KOPT-K1 (cell line): ENCODE measurements around the gene CCDC196.

ENCODE experiments used
- H3K27ac ChIP-seq: fragments of 200-600 bp; sonication (generic); 2 replicates; pipeline ENCODE4 v1.5.1; 2016; ENCODE audit warnings: antibody characterized with exemption, mild to moderate bottlenecking, low read depth, low read length; ENCODE audit not compliant: poor library complexity, severe bottlenecking
- H3K36me3 ChIP-seq: fragments of 200-600 bp; sonication (generic); 2 replicates; pipeline ENCODE4 v1.5.1; 2017; ENCODE audit warnings: antibody characterized with exemption, mild to moderate bottlenecking, low read length, moderate library complexity; ENCODE audit not compliant: insufficient read depth
- H3K9me3 ChIP-seq: fragments of 200-600 bp; sonication (generic); 2 replicates; pipeline ENCODE4 v1.5.1; 2017; ENCODE audit warnings: antibody characterized with exemption, low read length, mild to moderate bottlenecking; ENCODE audit not compliant: insufficient read depth, poor library complexity, severe bottlenecking

Gene CCDC196, protein sequence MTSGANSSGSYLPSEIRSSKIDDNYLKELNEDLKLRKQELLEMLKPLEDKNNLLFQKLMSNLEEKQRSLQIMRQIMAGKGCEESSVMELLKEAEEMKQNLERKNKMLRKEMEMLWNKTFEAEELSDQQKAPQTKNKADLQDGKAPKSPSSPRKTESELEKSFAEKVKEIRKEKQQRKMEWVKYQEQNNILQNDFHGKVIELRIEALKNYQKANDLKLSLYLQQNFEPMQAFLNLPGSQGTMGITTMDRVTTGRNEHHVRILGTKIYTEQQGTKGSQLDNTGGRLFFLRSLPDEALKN

DNA sequence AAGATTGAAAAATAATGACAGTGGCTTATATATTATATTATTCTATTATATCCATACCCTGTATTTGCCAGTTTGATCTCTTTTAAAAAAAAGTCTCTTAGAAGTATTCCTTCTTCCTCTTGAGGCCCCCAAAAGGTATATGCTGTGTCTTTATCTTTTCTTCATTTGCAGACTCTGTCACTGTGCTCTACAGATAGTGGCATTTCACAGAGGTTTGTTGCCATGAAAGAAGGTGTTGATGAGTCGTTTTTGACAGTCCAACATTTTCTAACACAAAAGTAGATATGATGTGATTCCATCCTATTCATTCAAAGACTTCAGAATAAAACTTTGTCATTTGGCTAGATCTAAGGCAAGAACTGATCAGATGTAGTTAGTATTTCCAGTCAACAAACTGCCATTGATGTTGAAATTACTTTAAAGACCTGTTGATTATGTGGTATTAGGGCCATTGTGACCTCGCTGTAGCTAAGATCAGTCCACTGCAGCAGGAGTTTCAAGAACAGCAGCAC, at the start of gene CCDC196:
CCDC196 (plus strand) TSS at position 462 of the 512 bp plus-strand sequence. CDS start 132 bp downstream, outside the sequence.
- Histone ChIP-seq H3K9me3 (no peaks in the 10 kb centered on the region), H3K36me3 (no peaks in the 10 kb centered on the region), H3K27ac (no peak within 1 kb of the TSS)

DNA sequence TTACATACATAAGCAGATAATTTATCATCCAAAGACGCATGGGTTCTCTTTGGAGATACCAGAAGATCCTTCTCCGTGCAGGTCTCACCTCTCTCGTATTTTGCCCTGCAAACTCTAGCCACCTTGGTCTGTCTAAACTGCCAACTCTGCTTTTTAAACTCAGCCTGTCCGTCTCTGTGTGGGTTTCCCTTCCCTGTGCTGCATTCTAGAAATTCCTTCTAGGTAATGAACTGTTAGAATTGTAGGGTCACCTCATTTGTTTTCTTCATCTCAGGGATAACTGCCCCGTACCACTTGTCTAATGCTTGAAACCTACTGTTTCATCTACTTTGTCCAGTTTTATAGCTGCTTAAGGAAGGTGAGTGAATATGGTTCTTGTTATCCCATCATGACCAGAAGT, 45.4 kb upstream of the CCDC196 start:
- H3K36me3 ChIP-seq: no peaks in the 10 kb centered on the region
- no peak overlapping the region for H3K27ac ChIP-seq
- peaks cover 7% of the 10 kb centered on the region for H3K9me3 ChIP-seq

DNA sequence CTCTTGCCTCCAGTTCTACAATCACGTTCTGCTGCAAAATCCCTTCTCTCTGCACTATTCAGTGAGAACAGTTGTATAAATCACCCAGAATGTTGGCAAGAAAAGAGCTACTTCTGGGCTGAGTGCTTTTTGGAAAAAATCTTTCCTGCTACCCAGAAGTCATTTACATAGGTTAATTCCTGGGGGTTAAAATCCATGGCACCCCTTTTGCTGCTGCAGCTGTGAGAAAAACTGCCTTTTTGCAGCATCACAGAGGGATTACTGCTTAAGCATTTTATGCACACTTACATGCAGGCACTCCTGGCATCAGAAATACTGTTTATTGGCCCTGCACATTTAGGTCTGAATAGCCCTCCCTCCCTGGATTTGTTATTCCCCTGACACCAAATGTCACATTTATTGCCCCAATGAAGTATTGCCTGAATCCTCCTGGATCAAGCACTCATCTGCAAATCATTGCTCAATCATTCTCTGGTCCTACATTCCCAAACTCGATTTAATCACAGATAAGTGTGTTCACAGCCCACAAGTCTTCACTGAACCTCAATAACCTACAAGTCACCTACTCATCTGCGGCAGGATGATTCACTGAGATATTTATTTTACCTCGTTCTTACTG, 43.1 kb upstream of the CCDC196 start:
- Histone ChIP-seq H3K27ac (no peak overlapping the region), H3K36me3 (no peaks in the 10 kb centered on the region), H3K9me3 (peaks cover 7% of the 10 kb centered on the region)

DNA sequence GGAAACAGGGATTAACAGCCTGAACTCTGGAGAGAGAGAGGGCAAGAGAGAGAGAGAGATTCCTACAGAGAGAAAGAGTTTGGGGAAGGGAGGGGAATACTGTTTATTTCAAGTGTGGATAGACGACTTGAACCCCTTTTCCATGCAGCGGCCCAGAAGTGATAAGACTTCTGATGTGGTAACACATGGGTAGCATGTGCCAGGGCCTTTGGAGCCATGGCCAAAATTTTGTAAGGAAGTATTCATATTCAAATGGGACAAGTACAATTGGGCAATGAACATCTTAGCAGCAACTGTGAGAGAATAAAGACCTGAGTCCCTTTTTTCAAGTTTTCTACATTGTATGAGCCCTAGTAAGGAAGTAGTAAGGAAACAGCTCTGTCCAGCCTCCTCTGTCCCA, 42.4 kb upstream of the CCDC196 start:
- Histone ChIP-seq H3K36me3 (no peaks in the 10 kb centered on the region), H3K27ac (no peak overlapping the region), H3K9me3 (peaks cover 7% of the 10 kb centered on the region)

DNA sequence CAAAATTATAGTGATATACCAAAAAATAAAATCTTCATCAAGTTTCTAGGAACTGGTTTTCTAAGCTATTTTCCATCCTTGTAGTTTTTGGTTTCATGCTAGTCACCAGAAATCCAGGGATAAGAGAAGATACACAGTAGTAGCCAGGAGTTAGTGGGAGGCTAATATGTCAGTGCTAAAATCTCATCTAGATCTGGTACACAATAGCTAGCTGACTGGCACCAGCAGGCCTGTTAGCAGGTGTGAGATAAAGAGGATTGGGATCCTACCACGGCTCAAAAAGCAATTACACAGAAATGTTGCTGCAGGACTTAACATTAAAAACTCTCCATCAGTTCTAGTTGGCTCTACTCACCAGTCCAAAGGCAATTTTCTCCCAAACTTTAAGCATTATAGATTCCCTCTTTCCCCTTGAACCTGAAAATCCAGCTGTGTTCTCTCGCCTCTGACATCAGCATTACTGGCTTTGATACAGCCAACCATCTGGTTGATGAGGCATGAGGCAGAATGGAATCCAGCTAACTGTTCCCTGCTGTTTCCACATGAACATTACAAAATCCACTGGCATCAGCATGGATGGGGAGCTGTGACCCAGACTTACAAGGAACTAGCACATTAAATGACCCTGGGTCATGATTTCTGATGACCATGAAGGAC, 41.8 kb upstream of the CCDC196 start:
- H3K27ac ChIP-seq: no peak overlapping the region
- H3K36me3 ChIP-seq: no peaks in the 10 kb centered on the region
- peaks cover 6% of the 10 kb centered on the region for H3K9me3 ChIP-seq

DNA sequence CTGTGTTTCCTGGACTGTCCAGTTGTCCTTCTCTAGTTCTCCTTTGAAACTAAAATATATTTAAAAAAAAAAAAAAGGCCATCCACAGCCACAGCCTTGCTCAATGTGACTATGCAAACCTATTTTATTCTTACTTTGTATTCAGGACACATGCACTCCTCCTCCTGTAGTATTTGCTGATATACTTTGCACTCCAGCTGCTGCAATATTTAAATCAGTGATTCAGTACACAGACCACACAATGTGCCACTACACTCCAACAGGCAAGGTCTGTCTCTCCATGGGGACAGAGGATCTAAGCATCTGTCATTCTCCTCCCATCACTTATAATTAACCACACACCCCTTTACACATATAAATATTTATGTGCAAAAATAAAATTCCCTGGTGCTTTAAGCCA, 40.2 kb upstream of the CCDC196 start:
- Histone ChIP-seq H3K27ac (no peak overlapping the region), H3K9me3 (no peaks in the 10 kb centered on the region), H3K36me3 (no peaks in the 10 kb centered on the region)

DNA sequence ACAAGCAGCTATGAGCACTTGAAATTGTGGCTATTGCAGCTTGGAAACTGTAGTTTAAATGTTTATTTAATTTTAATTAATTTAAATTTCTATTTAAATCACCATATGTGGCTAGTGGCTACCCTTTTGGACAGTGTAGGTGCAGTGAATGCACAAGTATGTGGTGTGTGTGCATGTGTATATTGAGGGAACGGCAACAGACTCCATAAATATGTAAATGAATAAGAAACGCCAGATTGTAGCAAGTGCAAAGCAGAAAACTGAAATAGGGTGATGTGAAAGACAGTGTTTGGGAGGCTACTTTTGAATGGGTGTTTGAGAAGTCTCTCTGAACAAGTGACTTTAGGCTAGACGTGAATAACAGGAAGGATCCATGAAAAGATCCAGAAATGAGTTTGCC, 32.7 kb upstream of the CCDC196 start:
- no peak overlapping the region for H3K27ac ChIP-seq
- no peaks in the 10 kb centered on the region for H3K9me3 ChIP-seq
- no peaks in the 10 kb centered on the region for H3K36me3 ChIP-seq

DNA sequence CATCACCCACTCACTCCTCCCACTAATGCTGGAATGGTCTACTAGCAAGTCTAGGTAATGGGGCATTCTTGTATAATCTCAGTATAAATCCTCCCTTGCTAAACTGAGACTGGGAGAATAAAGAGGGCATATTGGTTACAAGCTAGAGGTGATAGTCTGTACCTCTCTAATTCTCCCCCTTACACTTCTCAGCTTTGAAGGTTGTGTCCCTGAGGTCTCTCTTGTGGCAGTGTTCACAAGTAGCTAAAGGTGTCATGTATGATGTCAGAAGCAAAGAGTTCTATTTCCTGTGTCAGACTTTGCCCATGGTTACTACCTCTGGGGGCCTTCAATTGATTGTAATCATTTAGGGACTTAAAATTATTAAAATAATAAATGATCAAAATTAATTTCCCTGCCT, 26.6 kb upstream of the CCDC196 start:
- Histone ChIP-seq H3K36me3 (no peaks in the 10 kb centered on the region), H3K27ac (no peak overlapping the region), H3K9me3 (no peaks in the 10 kb centered on the region)

DNA sequence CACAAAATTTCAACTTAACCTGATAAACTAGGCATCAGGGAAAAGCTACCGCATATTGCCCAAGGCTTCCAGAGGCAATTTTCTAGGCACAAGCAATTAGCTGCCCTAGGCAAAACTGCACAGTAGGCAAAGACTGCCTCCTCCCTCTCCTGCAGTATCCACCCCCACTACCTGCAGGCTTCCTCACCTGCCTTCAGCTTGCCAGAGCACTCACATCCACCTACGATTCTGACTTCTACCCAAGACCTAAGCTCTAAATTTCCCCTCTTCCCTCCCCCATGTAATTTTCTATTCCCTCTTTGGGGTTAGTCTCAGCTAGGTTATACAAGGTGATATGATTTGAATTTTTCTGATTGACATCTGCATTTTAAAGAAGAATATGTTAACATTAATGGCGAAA, 21.9 kb upstream of the CCDC196 start:
- Histone ChIP-seq H3K27ac (no peak overlapping the region), H3K9me3 (peaks cover 4% of the 10 kb centered on the region), H3K36me3 (no peaks in the 10 kb centered on the region)

DNA sequence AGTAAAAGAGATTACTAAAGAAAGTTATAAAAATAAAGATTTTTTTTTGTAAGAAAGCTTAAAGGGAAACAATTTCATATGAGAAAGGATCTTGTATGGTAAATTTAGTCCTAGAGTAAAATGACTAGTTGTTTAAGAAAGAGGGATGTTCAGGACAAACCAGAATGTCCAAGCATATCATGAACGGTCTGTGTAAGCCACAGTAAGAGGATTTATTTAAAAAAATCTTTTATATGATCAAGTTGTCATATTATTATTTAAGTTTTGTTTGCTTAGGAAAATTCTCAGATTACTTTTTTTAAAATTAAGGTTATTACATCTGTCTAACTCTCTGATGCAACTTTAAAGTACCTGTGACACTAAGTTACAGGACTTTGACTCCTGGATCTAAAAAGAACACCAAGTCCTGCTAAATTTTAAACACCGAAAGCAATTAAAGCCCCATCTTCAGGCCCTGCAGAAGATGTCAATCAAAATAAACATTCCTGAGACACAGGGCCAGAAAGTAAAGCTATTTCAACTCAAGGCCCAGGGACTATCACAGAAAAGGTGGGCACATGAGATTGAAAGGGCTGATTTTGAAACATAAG, 17.3 kb upstream of the CCDC196 start:
- peaks cover 16% of the 10 kb centered on the region for H3K9me3 ChIP-seq

DNA sequence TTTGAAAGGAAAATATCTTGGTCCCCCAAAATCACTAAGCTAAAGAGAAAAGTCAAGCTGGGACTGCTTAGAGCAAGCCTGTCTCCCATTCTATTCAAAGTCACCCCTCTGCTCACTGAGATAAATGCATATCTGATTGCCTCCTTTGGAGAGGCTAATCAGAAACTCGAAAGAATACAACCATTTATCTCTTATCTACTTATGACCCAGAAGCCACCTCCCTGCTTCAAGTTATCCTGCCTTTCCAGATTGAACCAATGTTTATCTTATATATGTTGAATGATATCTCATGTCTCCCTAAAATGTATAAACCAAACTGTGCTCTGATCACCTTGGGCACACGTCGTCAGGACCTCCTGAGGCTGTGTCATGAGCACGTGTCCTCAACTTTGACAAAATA, 14.6 kb upstream of the CCDC196 start:
- no peaks in the 10 kb centered on the region for H3K36me3 ChIP-seq
- peaks cover 16% of the 10 kb centered on the region for H3K9me3 ChIP-seq
- H3K27ac ChIP-seq: no peak overlapping the region

More for the DNA sequence above, 17.3 kb upstream of the CCDC196 start:
- Histone ChIP-seq H3K27ac (no peak overlapping the region), H3K36me3 (no peaks in the 10 kb centered on the region)

DNA sequence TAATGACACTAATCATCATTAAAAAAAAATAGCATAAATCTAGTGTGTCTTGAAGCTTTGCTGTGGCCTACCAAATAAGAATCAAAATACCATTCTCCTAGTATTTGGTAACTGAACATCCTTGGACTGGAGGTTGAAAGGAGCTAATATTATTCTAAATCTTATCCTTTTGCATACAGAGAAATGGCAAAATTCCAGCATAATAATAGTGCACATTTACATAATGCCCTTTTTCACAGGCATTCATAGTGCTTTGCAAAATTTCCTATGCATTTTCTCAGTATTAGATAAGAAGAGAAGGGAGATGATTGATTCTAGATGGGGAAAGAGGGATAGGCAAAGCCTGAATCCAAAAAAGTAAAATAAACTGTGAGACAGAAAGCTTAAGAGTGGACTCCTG, 13.9 kb upstream of the CCDC196 start:
- Histone ChIP-seq H3K36me3 (no peaks in the 10 kb centered on the region), H3K9me3 (peaks cover 16% of the 10 kb centered on the region), H3K27ac (no peak overlapping the region)

DNA sequence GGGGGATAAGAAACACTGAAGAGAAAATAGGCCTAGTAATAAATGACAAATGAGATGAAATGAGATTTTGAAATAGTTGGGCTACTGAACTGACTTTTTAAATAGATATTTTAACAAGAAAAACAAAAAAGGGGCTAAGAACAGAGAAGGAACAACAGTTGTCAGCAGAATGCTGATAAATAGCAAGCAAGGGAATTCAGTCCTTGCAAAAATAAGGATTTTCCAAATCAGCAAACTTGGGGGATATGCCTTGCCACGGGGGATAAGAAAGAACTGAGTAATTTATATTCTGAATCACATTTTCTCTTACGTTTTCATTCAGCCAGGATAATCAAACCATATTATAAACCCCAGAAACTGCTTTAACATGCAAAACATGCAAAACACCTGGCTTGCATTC, 12.9 kb upstream of the CCDC196 start:
- Histone ChIP-seq H3K9me3 (peaks cover 16% of the 10 kb centered on the region), H3K36me3 (no peaks in the 10 kb centered on the region), H3K27ac (no peak overlapping the region)

DNA sequence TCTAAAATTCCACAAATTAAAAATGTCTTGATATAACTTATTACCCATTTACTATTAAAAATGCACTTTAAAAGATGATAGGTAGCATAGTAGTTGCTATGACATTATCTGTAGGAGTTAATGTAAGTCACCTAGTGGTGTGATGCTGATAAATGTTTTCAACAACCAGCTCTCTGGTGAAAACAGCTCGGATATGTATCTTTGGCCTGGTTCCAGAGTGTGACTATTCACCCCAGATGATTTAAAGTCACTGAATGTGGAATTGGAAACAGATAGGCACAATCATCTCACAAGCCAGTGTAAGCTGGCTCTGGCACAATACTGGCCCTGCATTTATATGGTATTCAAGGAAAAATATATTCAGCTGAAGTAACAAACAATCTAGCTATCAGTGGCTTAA, 9.2 kb upstream of the CCDC196 start:
- no peaks in the 10 kb centered on the region for H3K9me3 ChIP-seq
- H3K36me3 ChIP-seq: no peaks in the 10 kb centered on the region
- H3K27ac ChIP-seq: no peak overlapping the region

DNA sequence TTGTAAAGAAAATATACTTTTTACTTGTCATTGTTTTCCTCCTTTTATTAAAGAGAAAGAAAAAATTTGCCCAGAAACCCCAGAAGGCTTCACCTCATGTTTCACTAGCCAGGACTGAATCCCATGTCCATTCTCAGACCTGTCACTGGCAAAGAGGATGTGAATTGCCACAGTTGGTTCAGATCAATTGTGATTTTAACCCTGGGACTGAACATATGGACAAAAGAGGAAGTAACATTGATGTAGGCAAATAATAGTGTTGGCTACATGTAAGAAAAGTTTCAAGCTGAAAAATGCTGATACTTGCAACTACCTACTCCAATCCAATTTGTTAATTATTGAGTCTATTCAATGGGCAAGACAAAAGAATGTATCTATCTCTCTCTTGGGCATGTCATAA, 8.6 kb upstream of the CCDC196 start:
- no peak overlapping the region for H3K27ac ChIP-seq
- no peaks in the 10 kb centered on the region for H3K9me3 ChIP-seq
- no peaks in the 10 kb centered on the region for H3K36me3 ChIP-seq
